H7 (cell line): ENCODE measurements around the gene ICOSLG. TPM values are rescaled to one million over a fixed set of nuclear protein-coding genes. Genes with fewer than 3 reads are reported as not detected.
"Not testable (repeated sequence)": the region's sequence is repeated elsewhere in the genome, so short reads cannot be mapped to it uniquely, and the experiment has no call there.

Source experiments
- DNase-seq: peaks from one replicate; pipeline ENCODE4 v3.0.0; 2012
- H3K27me3 ChIP-seq: 2 replicates; pipeline ENCODE4 v1.6.0; 2011; ENCODE audit warnings: mild to moderate bottlenecking, low read length; ENCODE audit not compliant: control insufficient read depth, insufficient read depth
- H3K36me3 ChIP-seq: replicated peaks from 2 replicates; pipeline ENCODE4 v1.5.1; 2011; ENCODE audit warnings: low read length; ENCODE audit not compliant: control insufficient read depth, insufficient read depth
- H3K4me3 ChIP-seq: 2 replicates; pipeline ENCODE4 v1.5.1; 2011; ENCODE audit warnings: low read depth, mild to moderate bottlenecking, control low read depth, low read length, moderate library complexity; ENCODE audit not compliant: insufficient read depth
- total RNA-seq: library from RNA; depleted of rRNA; stranded (reverse); fragments of >200 nt; shearing (Covaris generic); gene quantifications from 2 replicates; pipeline ENCODE4 v1.2.3, GENCODE V29; 2014

ICOSLG gene
- total RNA-seq, 1 experiment from 2014 or later: 1.6 TPM

DNA sequence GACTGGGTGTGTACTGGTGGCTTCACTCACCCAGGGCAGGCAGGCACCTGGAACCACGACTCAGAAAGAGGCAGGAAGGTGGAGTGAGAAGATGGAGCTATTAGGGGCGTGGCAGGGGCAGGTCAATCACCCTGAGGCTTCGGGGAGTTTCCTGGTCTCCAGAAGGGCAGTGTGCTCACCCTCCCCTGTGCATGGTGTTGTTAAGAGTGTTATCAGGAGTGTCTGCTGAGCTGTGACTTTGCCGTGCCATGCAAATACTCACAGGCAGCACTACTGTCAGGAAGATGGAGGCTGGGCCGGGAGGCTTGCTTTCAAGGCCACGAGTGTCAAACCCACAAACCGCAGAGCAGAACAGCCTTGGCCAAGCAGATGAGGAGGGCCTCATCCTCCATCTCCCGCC is 22.3 kb downstream of the ICOSLG start:
- not testable (repeated sequence) for DNase-seq, H3K27me3 ChIP-seq, H3K36me3 ChIP-seq, H3K4me3 ChIP-seq

- not testable (repeated sequence) for H3K4me3 ChIP-seq, DNase-seq
Observed at GRCh38 chr21:44211978-44212377, 28.8 kb downstream of the ICOSLG start.

GRCh38 chr21:44211574-44211973 is 29.2 kb downstream of the ICOSLG start:
- not testable (repeated sequence) for DNase-seq, H3K36me3 ChIP-seq, H3K27me3 ChIP-seq, H3K4me3 ChIP-seq

More at GRCh38 chr21:44211978-44212377, 28.8 kb downstream of the ICOSLG start:
- H3K36me3 ChIP-seq, H3K27me3 ChIP-seq: not testable (repeated sequence)

DNA sequence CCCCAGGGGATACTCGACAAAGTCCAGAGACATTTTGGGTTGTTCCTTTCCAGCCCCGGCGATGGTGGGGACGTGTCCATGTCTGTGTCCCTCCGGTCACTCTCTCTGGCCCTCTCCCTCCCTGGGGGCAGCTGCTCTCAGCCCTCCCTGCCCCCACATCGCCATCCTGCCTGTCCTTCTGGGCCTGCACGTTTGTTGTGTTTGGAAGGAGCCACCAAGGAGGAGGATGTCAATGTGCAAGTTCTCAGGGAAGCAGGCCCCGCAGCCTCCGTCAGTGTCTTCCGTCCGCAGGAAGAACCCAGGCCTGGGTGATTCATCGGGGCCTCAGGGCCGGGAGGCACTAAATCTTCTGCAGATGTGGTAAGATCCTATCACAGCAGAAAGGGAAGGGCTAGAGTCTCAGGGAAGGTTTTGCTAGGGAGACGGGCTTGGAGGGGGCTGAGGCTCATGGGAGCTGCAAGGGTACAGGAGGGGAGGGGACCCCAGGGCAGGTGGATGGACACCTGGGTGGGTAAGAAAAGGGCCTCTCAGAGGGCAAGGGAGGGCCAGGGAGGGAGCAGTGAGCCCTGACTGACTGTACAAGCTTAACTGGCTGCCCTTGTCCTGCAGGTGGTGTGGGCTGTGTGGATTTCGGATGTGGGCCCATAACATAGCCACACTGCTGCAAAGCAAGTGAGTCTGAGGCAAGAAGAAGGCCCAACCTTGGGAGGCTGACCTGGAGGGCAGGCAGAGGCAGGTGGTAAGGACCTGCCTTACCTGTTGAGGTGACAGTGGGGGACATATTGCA is 32.7 kb downstream of the ICOSLG start:
- H3K27me3 ChIP-seq, H3K4me3 ChIP-seq: not testable (repeated sequence)

GRCh38 chr21:44206698-44207676 is 33.8 kb downstream of the ICOSLG start:
- not testable (repeated sequence) for H3K36me3 ChIP-seq, DNase-seq, H3K27me3 ChIP-seq, H3K4me3 ChIP-seq

More for the DNA sequence above, 32.7 kb downstream of the ICOSLG start:
- DNase-seq, H3K36me3 ChIP-seq: not testable (repeated sequence)

DNA sequence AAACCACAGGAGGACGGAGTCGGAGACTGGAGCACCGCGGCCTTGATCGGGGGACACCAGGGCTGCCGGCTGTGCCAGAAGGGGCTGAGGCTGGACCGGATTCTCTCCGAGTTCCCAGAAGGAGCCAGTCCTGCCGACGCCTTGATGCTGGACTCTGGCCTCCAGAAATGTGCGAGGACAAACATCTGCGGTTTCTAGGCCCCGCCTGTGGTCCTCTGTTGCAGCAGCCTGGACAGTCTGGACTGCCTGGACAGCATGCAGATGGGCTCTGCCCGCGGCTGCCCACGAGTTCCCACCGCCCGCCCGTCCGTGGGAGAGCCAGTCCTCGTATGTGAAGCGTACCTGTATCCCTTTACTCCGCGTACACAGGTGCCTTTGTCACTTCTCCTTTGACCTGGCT is 34.6 kb downstream of the ICOSLG start:
- H3K4me3 ChIP-seq, DNase-seq: not testable (repeated sequence)

DNA sequence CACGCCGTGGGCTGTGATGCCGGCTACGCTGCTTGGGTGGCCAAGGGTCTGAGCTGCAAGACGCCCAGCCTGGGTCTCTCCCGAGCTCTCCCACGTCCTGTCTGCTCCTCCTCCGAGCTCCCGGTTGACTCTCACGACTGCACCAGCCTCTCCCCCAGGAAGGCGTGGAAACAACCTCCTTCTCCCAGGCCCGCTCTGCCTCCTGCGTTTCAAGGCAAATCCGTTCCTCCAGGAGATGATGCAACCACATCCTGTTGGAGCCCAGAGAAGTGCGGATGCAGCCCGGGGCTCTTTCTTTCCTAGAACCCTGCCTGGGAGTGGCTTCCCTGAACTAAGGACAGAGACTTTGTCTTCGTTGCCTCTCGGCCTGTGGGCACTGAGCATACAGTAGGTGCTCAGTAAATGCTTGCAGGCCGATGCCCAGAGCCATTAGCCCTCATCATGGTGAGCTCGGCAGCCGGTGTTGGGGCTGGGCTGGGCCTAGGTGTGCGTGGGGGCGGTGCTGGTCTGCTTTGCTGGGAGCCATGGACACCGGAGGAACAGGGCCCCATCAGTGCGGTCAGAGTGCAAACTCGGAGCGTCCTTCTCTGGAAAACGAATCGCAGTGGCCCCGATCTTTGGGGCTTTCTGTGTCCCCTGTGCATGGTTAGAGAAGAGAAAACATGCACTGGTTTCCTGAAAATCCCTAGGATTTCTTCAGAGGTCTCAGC is 38.0 kb downstream of the ICOSLG start:
- H3K27me3 ChIP-seq, DNase-seq, H3K4me3 ChIP-seq, H3K36me3 ChIP-seq: not testable (repeated sequence)

More for the DNA sequence above, 34.6 kb downstream of the ICOSLG start:
- not testable (repeated sequence) for H3K36me3 ChIP-seq, H3K27me3 ChIP-seq

- not testable (repeated sequence) for H3K36me3 ChIP-seq, H3K27me3 ChIP-seq, H3K4me3 ChIP-seq, DNase-seq
Observed at GRCh38 chr21:44199997-44200396, 40.7 kb downstream of the ICOSLG start.

- Histone ChIP-seq H3K36me3 (no peaks in the 10 kb centered on the region), H3K4me3 (no peak overlapping the region), H3K27me3 (no peaks in the 10 kb centered on the region)
- DNase-seq: peak; percentile 70
Observed at GRCh38 chr21:44199448-44199847, 41.3 kb downstream of the ICOSLG start.

DNA sequence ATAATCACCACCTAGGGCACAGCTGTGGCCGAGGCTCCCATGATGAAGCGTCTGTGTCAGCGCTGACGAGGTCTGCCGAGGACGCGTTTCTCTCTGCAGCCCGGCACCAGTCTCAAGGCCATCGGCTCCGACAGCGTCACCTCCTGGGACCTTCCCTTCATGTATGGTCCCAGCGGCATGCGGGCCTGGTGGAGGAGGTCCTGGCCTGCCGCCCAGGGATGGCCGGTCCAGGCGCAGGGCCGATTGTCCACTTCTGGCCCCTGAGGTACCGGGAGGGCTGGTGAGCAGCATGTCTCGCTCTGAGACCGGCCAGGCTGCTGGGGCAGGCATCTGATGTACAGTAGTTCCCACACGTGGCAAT is 43.6 kb downstream of the ICOSLG start:
- not testable (repeated sequence) for H3K4me3 ChIP-seq, DNase-seq, H3K36me3 ChIP-seq, H3K27me3 ChIP-seq

GRCh38 chr21:44196212-44197155 is 44.3 kb downstream of the ICOSLG start:
- not testable (repeated sequence) for H3K27me3 ChIP-seq, H3K36me3 ChIP-seq, H3K4me3 ChIP-seq, DNase-seq

GRCh38 chr21:44194888-44195287 is 45.9 kb downstream of the ICOSLG start:
- H3K4me3 ChIP-seq, DNase-seq, H3K27me3 ChIP-seq, H3K36me3 ChIP-seq: not testable (repeated sequence)

GRCh38 chr21:44194451-44194850 is 46.3 kb downstream of the ICOSLG start:
- not testable (repeated sequence) for H3K27me3 ChIP-seq, H3K36me3 ChIP-seq, DNase-seq, H3K4me3 ChIP-seq
